Activated CD8-positive, alpha-beta memory T cell treated with anti-CD3 and anti-CD28 coated beads, Interleukin-2, amount 50 U/mL, for 4 hours (primary cell): ENCODE results near the gene P3H4.

ENCODE experiments used
- DNase-seq: peaks from one replicate; pipeline ENCODE4 v3.0.0-alpha.2; 2020

Gene P3H4

DNA sequence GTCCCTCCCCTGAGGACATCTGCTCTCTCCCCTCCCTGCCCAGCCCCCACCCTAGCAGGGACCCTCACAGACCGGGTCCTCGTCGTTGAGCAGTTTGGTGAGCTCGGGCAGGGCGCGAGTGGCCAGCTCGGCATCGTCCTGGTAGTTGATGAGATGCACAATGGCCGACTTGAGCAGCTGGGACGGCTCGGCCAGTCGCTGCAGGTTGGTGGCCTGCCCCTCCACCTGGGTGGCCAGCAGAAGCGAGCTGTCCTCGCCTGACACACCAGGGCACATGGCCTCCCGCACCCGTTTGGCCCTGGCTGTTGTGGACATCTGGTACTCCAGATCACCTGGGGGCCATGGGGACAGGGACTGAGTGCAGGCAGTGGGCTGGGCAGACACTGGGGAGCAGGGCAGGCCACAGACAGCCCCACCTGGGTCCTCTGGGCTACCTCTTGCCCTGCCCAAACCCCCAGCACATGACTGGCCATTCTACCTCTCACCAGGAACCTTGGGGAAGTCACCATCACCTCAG, 42.3 kb downstream of the P3H4 start:
- no peak for DNase-seq

- no peak for DNase-seq
These were observed 43.0 kb downstream of the P3H4 start for GRCh38 chr17:41768682-41769288.

DNA sequence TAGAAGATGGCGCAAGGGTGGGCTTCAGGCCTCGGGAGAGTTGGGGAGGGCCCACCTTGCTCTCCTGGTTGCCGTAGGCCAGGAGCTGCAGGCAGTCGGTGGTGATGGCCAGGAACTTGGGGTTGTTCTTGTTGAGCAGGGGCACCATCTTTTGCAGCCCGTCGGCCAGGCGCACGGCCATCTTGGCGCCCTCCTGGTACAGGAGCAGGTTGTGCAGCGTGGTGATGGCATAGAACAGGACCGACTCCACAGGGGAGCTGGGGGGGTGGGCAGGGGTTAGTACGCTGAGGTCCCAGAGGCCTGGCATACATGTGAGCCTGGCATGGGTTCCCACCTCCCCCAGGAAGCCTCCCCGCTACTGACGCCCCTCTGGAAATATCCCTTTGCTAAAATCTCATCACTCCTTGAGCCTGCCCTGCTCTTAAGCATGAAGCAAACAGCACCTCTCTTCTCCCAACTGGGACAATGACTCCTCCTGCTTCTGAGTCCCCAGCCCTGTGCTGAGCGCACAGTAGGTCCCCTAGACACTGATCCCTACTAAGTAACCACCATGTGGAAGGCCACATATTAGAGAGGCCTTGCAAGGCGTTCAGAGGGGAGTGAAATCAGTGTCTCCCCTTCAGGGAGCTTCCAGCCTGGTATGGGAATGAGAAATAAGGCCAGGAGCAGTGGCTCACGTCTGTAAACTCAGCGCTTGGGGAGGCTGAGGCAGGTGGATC, 44.3 kb downstream of the P3H4 start:
- DNase-seq = no peak

DNA sequence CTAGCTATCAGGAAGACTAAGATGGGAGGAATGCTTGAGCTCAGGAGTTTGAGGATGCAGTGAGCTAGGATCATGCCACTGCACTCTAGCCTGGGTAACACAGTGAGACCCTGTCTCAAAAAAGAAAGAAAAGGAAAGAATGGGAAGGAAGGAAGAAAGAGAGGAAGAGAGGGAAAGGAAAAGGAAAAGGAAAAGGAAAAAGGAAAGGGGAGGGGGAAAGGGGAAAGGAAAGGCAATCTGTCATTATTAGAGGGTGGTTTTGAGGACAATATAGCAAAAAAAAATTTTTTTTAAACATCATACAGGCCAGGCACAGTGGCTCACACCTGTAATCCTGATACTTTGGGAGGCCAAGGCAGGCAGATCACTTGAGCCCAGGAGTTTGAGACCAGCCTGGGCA, 45.6 kb downstream of the P3H4 start:
- no peak for DNase-seq

DNA sequence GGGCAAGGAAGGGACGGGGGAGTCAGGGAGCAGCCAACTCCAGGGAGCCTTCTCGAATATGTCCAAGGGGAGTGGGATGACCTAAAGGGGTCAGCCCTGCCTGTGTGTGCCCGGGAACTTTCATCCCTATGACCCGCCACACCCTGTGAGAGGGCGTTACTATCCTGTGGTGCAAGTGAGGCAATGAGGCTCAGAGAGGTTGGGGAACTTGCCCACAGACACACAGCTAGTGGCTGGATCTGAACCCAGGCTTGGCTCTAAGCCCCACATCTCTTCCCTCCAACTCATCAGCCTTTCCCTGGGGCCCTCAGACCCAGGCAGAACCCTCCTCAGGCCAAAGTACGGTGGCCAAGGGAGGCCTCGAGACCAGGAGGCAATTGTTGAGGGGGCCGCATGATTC, 48.4 kb downstream of the P3H4 start:
- DNase-seq = no peak

- no peak for DNase-seq
These were observed 48.9 kb downstream of the P3H4 start for GRCh38 chr17:41762841-41763240.

- no peak for DNase-seq
These were observed 49.4 kb downstream of the P3H4 start for GRCh38 chr17:41762391-41762790.

- DNase-seq = no peak
These were observed 50.9 kb downstream of the P3H4 start for GRCh38 chr17:41760878-41761277.

DNA sequence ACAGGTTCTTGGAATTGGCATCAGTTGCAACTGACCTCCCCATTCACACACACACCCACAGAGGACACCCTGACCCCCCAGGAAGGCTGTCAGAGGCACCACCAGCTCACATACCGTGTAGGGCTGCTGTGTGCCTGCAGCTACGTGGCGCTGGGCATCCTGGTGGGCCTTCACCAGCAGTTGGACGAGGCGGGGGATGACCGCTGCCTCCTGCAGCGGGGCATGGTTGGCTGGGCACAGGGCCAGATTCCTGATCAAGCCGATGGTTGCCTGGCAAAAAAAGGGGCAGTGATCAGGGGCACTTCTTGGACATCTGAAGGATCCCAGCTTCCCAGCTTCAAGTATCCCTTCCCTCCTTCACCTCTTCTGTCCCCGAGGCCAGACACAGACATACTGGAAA, 53.1 kb downstream of the P3H4 start:
- DNase-seq = no peak

DNA sequence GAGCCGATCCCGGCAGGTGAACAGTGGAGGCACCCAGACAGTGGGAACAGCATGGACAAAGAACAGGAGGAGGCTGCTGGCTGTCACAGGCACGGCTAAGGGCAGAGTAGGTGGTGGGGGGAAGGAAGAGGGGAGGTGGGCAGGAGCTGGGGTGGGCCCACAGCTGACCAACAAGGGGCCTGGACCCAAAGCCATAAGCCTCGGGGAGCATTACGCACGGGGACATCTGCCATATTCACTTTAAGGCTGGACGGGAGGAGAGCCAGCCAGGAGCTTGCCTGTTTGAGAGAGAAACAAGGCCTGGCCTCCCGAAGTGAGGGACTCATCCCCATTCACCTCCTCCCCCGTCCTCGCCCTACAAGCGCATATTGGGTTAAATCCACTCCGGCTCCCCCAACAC, 57.7 kb downstream of the P3H4 start:
- no peak for DNase-seq
